ENCODE results near the gene TCTN2. TPM values are rescaled to one million over a fixed set of nuclear protein-coding genes. Genes with fewer than 3 reads are reported as not detected.

TCTN2 gene
- polyA plus RNA-seq (2013, experiment 1 of 2; ENCODE audit: insufficient read length): 9.3 TPM
- polyA plus RNA-seq (2013, experiment 2 of 2; ENCODE audit: insufficient read length): 8.8 TPM

- peak; percentile 92 for DNase-seq
Measured at GRCh38 chr12:123670882-123671728, at the start of gene TCTN2. Gene TCTN2 (plus strand): TSS chr12:123671113. CDS start chr12:123671241, 128 bp downstream.

- DNase-seq: no peak
Measured at GRCh38 chr12:123621619-123622530, 49.0 kb upstream of the TCTN2 start.

GRCh38 chr12:123633379-123634141 is 37.4 kb upstream of the TCTN2 start, which contains the start of the genes EIF2B1 and GTF2H3:
Gene EIF2B1 (minus strand): TSS chr12:123633686. CDS start chr12:123633557, 129 bp downstream.
Gene GTF2H3 (plus strand): TSS chr12:123633829. CDS start chr12:123633860, 31 bp downstream.
- DNase-seq: peak; percentile 97

GRCh38 chr12:123634142-123634561 is 36.8 kb upstream of the TCTN2 start:
- DNase-seq: peak; percentile 11

- no peak for DNase-seq
Measured at GRCh38 chr12:123643911-123644310, 27.0 kb upstream of the TCTN2 start.

GRCh38 chr12:123645380-123645779 is 25.5 kb upstream of the TCTN2 start:
- DNase-seq: no peak

- no peak for DNase-seq
Measured at GRCh38 chr12:123645878-123646277, 25.0 kb upstream of the TCTN2 start.

GRCh38 chr12:123648401-123648800 is 22.5 kb upstream of the TCTN2 start:
- DNase-seq: no peak

GRCh38 chr12:123654129-123654701 is 16.7 kb upstream of the TCTN2 start:
- no peak for DNase-seq

GRCh38 chr12:123655420-123655819 is 15.5 kb upstream of the TCTN2 start:
- no peak for DNase-seq

GRCh38 chr12:123656392-123656791 is 14.5 kb upstream of the TCTN2 start:
- no peak for DNase-seq

- no peak for DNase-seq
Measured at GRCh38 chr12:123657211-123657610, 13.7 kb upstream of the TCTN2 start.

- peak; percentile 90 for DNase-seq
Measured at GRCh38 chr12:123659996-123660727, 10.8 kb upstream of the TCTN2 start.

GRCh38 chr12:123667771-123668170 is 3.1 kb upstream of the TCTN2 start:
- no peak for DNase-seq

GRCh38 chr12:123671876-123672275 is 963 bp downstream of the TCTN2 start:
- DNase-seq: peak; percentile 10

- DNase-seq: no peak
Measured at GRCh38 chr12:123675436-123675835, 4.5 kb downstream of the TCTN2 start.

- DNase-seq: no peak
Measured at GRCh38 chr12:123676616-123677320, 5.9 kb downstream of the TCTN2 start.

GRCh38 chr12:123678981-123679380 is 8.1 kb downstream of the TCTN2 start:
- no peak for DNase-seq

GRCh38 chr12:123681605-123682004 is 10.7 kb downstream of the TCTN2 start:
- DNase-seq: no peak

- no peak for DNase-seq
Measured at GRCh38 chr12:123683964-123684363, 13.1 kb downstream of the TCTN2 start.

All from fibroblast of skin of scalp (primary cell).